ENCODE results near the gene TMEM120B.

TMEM120B gene

GRCh38 chr12:121828306-121828705 lies 115.8 kb downstream of the TMEM120B start:
- H3K27ac ChIP-seq: peak overlapping the region; percentile 45
- ChIA-PET CTCF (interaction anchor here (1.0 to 1.2 kb wide), 2 partner anchors 16 to 34 kb away, joined by 3 to 6 read pairs; no protein-coding TSS in a partner anchor), POLR2A (ENCODE audit: low non-redundant PET) (no interaction called here)
- no peak for DNase-seq (ENCODE audit: low spot score)
- no peak for TF ChIP-seq CTCF (conservative IDR thresholded peaks at IDR 0.05; ENCODE audit: low read depth)

DNA sequence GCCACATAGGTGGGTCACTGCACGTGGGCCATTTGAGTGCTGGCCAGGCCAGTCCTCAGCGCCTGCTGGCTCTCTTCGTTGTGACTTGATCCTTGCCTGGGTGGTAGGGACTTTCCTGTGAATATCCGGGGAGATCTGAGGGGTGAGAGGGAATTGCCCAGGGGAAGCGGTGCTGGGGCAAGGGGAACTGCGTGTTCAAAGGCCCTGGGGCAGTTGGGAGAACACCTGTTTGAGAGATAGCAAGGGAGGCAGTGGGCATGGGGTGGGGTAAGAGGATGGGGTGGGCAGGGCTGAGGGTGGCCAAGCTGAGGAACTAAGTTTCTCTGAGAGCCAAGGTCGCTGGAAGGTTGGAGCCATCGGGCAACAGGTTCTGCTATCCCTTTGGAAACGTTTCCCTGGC lies 116.3 kb downstream of the TMEM120B start:
- H3K27ac ChIP-seq: peak overlapping the region; percentile 45
- no peak for TF ChIP-seq CTCF (conservative IDR thresholded peaks at IDR 0.05; ENCODE audit: low read depth)
- CTCF ChIA-PET: interaction anchor here (0.8 to 1.0 kb wide), 2 partner anchors 17 to 34 kb away, joined by 6 read pairs; no protein-coding TSS in a partner anchor
- DNase-seq (ENCODE audit: low spot score): no peak
- POLR2A ChIA-PET (ENCODE audit: low non-redundant PET): no interaction called here

DNA sequence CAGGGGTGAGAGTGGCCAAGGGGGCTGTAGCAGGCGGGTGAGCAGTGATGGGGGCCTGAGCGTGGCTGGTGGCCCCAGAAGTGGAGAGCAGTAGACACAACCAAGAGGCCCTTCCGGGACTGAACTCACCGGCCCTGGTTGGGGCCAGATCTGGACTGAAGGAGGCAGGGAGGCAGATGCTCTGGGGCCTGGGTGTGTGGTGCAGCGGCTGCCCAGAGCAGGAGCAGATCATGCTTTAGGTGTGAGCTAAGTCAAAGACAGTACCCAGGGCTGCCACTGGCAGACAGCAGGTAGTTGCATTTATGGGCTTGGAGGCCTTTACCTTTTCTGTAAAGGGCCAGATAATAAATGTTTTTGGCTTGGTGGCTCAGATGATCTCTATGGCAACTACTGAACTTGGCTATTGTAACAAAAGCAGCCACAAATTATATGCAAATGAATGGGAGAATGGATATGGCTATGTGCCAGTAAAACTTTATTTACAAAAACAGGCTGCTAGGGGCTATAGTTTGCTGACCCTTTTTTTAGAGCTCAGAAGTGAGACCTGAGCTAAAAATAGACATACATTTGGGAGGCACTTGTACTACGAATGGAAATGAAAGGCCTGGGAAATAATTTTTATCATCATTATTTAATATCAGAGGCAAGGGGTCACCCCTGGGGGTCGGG lies 116.8 kb downstream of the TMEM120B start:
- no peak for DNase-seq (ENCODE audit: low spot score)
- no peak for TF ChIP-seq CTCF (conservative IDR thresholded peaks at IDR 0.05; ENCODE audit: low read depth)
- ChIA-PET CTCF (interaction anchor here (0.8 kb wide), 1 partner anchor 17 kb away, joined by 6 read pairs; no protein-coding TSS in a partner anchor), POLR2A (ENCODE audit: low non-redundant PET) (no interaction called here)
- H3K27ac ChIP-seq: peak overlapping the region; percentile 45

- DNase-seq (ENCODE audit: low spot score): no peak
- ChIA-PET CTCF (no interaction called here), POLR2A (ENCODE audit: low non-redundant PET) (no interaction called here)
- no peak for TF ChIP-seq CTCF (conservative IDR thresholded peaks at IDR 0.05; ENCODE audit: low read depth)
- peak overlapping the region; percentile 4; the same call in 1 of the 2 replicates for H3K27ac ChIP-seq
Observed at GRCh38 chr12:121830134-121830533, 117.6 kb downstream of the TMEM120B start.

DNA sequence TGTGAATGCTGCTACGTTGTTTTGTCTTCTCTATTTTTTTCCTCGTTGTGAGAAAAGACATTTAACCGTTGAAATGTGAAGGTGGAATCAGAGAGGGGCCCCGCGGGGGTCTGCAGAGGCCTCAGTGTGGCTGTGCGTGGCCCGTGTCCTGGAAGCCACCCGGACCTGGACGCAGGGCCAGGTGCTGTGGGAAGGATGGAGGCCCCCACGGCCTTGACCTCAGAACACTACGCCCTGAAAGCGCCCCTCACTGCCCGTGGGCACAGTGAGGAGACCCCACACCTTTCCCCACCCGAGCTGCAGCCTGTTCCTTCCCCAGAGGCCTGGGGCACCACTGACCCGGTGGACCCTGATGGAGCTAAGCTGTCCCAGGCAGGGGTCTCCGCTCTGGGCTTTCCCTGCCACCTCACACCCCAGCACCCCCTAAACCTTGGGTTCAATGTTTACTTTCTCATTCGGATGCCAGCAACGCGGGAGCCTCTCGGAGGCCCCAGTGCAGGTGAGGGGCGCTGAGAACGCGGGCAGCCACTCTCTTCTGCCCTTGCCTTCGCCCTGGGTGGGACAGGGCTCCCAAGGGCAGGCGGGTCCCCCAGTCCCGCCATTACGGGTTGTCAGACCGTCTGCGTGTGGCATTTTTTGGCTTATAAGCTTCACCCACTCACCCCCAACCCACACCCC lies 118.2 kb downstream of the TMEM120B start:
- ChIA-PET CTCF (interaction anchor here (0.6 kb wide), 1 partner anchor 36 kb away, joined by 8 read pairs; no protein-coding TSS in a partner anchor), POLR2A (ENCODE audit: low non-redundant PET) (no interaction called here)
- TF ChIP-seq CTCF (conservative IDR thresholded peaks at IDR 0.05; ENCODE audit: low read depth): no peak
- DNase-seq (ENCODE audit: low spot score): no peak
- H3K27ac ChIP-seq: peak overlapping the region; percentile 4; the same call in 1 of the 2 replicates
